Occipital lobe (tissue), 2 donors: ENCODE data around the gene JPH4. TPM values are rescaled to one million over a fixed set of nuclear protein-coding genes. Genes with fewer than 3 reads are reported as not detected.
"Not testable (repeated sequence)": the region's sequence is repeated elsewhere in the genome, so short reads cannot be mapped to it uniquely, and the experiment has no call there.

Source experiments
- DNase-seq: peaks from one replicate; lab custom pipeline; 2025; lab: John Stamatoyannopoulos, UW
- total RNA-seq: library from RNA; depleted of rRNA; stranded (reverse); fragments of >200 nt; gene quantifications from one replicate; pipeline ENCODE4 v1.2.3, GENCODE V29; 2014

JPH4 gene
- total RNA-seq, 1 donor from 2014 or later: 28.9 TPM

DNA sequence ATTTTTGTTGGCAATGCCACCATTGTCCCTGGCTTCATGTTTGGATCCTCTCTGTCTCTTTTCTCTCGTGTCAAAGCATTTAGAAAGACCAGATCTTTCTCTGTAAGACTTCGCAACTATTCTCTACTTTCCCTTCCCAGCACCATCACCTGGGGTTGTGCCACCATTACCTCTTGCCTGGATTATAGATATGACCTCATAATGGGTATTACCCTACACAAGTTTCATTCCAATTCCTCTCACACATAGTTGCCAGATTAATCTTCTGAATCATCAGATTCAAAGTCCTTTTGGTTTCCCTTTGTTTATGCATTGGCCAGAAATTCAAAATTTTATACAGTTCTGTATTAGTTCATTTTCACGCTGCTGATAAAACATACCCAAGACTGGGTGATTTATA lies 30.4 kb upstream of the JPH4 start:
- DNase-seq: no peak

DNA sequence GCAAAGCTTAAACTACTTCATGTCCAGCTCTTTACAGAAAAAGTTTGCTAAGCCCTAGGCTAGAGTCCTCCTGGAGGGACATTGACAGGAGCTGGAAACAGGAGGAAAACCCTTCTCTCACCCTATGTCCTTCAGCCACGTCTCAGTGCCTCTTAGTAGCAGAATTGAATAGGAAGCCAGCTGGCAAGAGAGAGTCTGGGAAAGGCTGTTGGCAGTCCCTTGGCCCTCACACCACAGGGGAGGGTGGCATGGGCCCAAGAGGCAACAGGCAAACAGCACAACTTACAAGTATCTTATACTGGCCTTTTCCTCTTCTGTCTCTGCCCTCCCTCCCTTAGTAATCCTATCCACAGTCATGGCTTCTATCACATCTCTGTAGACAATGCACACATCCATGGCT lies 29.9 kb upstream of the JPH4 start:
- DNase-seq: no peak

DNA sequence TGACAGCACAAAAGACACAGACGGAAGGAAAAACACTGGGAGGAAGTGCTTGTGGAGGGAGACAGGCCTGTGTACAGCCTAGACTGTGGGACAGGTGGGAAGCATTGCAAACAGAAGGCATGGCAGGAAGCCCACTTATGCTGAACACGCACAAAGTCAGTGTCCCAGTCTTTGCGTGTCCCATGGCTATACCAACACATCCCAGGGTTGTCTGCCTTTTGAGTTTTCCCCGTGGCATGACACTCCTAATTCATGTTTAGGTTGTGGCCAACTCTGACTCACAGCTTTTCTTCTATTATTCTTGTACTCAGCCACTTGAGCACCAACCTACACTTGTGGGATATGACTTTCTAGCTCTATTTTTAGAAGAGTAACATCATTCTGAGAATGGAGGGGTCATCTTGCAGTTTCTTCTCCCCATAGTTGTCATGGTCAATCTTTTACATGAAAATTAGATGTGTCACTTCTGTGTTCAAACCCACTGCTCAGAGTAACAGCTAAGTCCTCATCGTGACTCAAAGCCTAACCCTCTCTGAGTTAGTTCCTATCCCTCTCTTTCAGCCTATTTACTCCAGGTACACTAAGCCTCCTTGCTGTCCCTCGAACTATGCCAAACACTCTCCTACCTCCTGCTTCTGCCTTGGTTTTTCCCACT lies 27.5 kb upstream of the JPH4 start:
- no peak for DNase-seq

DNA sequence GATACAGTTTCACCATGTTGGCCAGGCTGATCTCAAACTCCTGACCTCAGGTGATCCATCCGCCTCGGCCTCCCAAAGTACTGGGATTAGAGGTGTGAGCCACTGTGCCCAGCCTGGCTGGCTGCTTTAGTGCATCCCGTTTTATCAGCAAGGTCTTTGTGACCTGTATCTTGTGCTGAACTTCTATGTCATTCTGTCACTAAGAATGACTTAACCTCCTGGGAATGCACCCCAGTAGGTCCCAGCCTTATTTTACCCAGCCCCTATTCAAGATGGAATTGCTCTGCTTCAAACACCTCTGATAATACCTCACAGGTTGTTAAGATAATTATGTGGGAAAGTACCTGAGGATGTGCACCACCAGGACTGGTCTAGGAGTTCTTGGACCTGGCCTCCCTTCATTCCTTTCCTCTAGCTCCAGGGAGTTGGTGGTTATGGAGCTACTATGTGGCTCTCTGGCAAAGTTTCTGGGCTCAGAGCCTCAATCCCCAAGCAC lies 26.1 kb upstream of the JPH4 start:
- DNase-seq: no peak

DNA sequence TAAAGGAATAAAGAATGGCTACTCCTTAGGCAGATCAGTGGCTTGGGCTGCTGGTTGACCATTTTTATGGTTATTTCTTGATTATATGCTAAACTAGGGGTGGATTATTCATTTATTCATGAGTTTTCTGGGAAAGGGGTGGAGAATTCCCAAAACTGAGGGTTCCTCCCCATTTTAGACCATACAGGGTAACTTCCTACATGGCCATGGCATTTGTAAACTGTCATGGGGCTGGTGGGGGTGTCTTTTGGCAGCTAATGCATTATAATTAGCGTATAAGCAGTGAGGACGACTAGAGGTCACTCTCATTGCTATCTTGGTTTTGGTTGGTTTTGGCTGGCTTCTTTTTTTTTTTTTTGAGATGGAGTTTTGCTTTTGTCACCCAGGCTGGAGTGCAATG lies 25.6 kb upstream of the JPH4 start:
- DNase-seq: no peak

DNA sequence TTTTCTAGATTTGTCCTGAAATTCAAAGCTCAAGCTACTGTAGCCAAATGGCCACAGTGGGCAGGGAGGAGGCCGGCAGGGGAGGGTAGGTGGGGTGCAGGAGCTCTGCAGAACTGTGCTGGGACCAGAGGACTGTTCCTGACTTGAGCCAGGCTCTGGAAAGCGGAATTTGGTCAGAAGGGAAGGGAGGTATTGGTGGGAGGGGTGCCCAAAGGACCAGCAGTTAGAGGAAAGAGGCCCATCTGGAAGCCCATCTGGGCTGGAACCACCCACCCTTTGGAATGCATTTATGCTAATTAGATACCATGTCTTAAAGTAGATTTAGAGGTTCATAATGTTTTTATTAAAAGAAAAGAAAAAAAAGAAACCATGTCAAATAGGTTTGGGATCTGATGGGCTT lies 24.5 kb upstream of the JPH4 start:
- DNase-seq: no peak

DNA sequence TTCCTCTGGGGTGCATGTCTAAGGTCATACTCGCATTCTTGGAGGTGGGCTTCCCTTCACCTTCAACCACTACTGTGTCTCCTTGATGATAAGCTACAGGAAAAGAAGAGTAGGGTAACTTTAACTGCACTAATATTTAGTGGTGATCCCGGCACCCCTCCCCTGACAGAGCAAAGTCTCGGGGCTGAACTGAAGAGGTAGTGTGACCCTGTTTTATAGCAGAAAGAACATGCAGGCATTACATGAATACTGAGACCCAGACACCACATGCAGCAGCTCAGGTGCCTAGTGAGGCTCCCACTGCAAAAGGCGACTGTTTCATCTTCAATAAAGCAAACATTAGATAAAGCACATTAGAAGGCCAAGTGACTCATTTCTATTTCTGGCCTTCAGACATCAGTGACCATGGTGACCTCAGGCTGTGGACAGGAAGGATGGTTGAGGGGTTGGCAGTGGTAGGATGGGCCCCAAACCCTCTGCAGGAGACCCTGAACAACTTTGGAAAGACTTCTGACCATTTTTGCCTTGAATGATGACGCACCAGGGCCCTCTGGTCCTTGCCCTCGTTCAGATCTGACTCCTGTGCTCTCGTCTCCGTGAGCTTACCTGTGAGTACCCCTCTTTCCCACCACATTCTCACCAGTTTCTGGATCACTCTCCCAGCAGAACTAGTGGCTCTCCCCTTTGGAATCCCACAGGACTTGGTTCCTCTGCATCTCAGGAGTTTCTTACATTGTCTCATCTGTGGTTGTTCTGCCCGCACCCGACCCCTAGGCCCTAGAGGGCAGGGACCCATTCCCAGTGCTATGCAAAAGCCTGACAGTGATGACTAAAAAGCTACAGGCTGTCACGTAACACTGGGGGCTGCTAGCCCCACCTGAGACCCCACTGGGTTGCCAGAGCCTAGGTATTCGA lies 23.8 kb upstream of the JPH4 start:
- DNase-seq: no peak

DNA sequence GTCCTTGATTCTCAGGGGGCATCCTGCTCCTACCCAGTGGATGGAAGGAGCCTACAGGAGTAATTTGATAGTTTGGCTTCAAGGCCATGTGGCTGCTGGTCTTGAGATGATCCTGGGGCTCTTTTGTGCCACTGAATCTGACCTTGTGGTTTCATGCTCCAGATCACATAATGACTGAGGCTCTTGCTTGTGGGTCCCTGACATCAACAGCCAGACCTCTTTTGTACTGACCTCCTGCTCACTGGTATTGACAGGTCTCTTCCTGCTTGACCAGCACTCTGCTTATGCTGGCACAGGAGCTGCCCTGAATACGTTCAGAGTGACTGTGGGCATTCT lies 23.2 kb upstream of the JPH4 start:
- DNase-seq: no peak

DNA sequence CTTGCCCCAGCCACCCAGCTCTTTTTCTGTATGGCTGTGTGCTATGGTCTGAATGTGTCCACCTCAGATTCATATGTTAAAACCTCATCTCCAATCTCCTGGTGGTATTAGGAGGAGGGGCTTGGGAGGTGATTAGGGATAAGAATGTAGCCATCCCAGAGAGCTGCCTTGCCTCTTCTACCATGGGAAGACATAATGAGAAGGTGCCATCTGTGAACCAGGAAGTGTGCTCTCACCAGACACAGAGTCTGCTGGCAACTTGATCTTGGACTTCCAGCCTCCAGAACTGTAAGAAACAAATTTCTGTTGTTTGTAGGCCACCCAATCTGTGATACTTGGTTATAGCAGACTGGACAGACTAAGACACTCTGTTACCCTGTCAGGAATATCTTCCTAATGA lies 22.8 kb upstream of the JPH4 start:
- DNase-seq: no peak

DNA sequence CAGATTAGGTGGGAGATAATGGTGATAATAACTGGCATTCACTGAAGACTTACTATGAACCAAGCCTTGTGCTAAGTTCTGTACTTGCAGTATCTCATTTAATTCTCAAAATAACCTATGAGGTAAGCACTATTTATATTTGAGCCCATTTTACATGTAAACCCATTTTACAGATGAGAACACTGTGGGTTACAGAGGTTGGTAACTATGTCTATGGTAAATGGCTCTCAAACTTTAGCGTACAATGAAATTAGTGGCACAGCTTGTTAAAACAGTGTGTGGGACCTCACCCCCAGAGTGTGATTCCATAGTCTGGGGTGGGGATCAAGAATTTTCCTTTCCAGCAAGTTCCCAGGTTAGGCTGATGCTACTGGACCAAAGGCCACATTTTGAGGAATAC lies 22.2 kb upstream of the JPH4 start:
- no peak for DNase-seq

DNA sequence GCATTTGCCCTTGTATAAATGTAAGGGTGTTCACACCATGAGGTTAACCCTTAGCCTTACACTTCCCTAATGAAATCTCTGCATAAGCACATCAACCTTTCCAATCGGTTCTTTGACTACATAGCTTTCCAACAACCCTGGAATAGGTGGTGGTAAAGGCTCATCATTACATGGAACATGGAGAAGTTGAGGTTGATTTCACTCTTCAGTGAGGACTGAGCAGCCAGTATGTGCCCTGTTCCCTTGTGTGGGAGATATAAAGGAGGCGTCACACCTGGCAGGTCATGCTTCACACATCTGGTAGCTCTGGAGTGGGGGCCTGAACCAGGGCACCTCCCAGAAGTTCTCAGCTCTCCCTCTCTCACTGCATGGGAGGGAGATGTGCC lies 21.7 kb upstream of the JPH4 start:
- no peak for DNase-seq

DNA sequence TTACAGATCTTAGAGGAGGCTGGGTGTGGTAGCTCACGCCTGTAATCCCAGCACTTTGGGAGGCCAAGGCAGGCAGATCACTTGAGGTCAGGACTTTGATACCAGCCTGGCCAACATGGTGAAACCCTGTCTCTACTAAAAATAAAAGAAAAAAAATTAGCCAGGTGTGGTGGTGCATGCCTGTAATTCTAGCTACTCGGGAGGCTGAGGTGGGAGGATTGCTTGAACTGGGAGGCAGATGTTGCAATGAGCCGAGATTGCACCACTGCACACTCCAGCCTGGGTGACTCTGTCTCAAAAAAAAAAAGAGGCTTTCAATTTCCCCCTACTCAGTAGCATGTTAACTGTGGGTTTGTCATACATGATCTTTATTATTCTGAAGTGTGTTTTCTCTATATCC lies 15.6 kb upstream of the JPH4 start:
- not testable (repeated sequence) for DNase-seq

DNA sequence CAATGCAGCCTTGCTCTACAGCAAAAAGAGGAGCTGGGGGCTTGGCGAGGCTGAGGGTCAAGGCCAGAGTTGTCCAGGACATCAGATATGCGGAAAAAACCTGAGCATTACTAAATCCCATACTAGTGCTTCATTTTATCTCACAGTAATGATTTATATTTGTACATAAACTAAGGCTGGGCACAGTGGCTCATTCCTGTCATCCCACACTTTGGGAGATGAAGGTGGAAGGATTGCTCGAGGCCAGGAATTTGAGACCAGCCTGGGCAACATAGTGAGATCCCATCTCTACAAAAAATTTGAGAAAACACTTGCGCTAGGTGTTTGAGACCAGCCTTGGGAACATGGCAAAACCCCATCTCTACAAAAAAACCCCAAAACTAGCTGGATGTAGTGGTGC lies 11.6 kb upstream of the JPH4 start:
- no peak for DNase-seq

DNA sequence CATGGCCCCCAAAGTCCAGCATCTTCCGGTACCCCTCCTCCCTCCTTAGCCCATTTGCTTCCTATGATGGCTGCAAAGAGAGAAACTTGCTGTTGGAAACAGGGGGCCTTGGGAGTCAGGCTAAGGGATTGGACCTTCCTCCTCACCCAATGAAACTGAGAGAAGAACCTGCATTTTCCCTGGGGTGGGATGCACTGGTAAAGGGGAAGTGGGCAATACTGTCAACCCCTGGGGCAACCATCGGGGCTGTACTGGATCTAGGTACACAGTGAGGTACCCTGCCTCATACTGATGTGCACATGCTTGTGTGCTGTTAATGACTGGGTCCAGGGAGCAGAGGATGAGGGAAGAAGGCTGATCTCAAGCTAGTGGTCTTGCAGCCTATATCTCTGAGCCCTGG lies 11.0 kb upstream of the JPH4 start:
- no peak for DNase-seq

DNA sequence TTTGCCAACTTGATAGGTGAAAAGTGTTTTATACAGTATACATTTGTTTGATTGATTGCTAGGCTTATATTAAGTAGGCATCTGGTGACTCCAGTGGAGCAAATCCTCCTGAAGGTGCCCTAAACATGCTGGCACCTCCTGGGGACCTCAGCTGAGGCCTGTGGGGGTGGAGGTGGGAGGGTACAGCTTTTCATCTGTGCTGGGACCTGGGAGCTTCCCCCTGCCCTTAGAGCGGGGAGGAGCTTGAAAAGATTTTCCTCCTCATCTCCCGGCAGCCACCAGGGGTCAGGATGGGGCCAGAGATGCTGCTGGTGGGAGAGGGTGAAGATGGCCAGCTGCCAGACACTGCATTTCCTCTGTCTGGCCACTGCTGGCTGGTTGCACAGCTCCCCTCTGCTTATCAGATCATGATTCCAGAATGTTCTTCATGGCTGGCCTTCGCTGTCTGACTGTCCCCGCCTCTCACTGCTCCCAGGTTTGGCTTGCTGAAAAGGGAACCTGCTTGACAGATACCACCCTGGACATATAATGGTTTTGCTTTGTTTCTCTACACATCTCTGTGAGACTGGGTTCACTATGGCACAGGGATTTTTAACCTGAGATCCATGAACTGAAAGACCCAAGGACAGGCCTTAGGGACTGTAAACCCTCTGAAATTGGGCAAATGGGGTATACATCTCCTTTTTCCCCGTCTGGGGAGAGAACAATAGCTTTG lies 10.5 kb upstream of the JPH4 start:
- DNase-seq: peak; percentile 63

DNA sequence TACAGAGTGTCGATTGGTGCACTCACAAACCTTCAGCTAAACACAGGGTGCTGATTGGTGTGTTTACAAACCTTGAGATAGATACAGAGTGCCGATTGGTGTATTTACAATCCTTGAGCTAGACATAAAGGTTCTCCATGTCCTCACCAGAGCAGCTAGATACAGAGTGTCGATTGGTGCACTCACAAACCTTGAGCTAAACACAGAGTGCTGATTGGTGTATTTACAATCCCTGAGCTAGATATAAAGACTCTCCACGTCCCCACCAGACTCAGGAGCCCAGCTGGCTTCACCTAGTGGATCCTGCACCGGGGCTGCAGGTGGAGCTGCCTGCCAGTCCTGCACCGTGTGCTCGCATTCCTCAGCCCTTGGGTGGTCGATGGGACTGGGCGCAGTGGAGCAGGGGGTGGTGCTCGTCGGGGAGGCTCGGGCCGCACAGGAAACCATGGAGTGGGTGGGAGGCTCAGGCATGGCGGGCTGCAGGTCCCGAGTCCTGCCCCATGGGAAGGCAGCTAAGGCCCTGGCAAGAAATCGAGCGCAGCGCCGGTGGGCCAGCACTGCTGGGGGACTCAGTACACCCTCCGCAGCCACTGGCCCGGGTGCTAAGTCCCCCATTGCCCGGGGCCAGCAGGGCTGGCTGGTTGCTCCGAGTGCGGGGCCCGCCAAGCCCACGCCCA lies 6.1 kb upstream of the JPH4 start:
- not testable (repeated sequence) for DNase-seq

DNA sequence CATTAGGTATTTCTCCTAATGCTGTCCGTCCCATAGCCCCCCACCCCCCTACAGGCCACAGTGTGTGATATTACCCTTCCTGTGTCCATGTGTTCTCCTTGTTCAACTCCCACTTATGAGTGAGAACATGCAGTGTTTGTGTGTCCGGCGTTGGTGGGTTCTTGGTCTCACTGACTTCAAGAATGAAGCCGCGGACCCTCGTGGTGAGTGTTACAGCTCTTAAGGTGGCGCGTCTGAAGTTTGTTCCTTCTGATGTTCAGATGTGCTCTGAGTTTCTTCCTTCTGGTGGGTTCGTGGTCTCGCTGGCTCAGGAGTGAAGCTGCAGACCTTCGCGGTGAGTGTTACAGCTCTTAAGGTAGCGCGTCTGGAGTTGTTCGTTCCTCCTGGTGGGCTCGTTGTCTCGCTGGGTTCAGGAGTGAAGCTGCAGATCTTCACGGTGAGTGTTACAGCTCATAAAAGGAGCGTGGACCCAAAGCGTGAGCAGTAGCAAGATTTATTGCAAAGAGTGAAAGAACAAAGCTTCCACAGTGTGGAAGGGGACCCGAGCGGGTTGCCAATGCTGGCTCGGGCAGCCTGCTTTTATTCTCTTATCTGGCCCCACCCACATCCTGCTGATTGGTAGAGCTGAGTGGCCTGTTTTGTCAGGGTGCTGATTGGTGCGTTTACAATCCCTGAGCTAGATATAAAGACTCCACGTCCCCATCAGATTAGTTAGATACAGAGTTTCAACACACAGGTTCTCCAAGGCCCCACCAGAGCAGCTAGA lies 5.4 kb upstream of the JPH4 start:
- DNase-seq: not testable (repeated sequence)

DNA sequence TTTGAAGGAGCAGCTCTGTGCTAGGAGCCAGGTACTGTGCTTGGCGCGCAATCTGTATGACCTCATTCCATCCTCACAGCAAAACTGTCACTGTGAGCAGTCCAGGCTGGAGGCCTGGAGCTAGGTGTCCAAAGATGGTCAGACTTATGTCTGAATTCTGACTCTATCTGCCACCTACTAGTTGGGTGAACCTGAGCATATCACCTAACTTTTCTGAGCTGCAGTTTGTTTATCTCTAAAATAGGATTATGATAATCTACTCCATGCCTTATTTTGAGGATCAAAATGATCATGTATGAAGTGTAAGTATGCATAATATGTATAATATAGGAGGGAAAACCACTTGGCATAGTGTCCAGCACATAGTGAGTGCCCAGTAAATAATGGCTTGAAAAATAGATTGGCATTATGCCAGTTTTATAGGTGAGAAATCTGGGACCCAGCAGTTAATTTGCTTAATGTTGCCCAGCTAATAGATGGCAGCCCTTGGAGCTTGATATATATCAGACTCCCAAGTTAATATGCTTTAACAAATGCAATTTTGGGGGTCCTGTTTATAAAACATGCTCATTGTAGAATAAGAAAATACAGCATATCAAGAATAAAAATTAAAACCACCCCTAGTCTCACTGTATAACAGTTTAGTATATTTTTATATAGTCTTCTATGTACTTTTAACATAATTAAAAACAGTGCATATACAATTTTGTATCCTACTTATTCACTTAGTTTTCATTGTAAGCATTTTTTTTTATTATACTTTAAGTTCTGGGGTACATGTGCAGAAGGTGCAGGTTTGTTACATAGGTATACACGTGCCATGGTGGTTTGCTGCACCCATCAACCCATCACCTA lies 4.5 kb upstream of the JPH4 start:
- no peak for DNase-seq

DNA sequence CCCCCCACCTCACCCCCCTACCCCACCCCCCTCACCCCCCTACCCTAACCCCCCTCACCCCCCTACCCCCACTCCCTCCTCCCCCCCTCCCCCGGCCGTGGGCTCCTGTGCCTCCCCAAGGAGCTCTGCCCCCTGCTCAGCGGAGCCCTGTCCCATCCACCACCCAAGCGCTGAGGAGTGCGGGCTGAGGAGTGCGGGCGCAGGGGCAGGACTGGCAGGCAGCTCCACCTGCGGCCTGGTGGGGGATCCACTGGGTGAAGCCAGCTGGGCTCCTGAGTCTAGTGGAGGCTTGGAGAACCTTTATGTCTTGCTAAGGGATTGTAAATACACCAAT lies 2.3 kb upstream of the JPH4 start:
- no peak for DNase-seq
